ENCODE measurements around the gene MYO10.
"Not testable (repeated sequence)": the region's sequence is repeated elsewhere in the genome, so short reads cannot be mapped to it uniquely, and the experiment has no call there.

MYO10 gene

DNA sequence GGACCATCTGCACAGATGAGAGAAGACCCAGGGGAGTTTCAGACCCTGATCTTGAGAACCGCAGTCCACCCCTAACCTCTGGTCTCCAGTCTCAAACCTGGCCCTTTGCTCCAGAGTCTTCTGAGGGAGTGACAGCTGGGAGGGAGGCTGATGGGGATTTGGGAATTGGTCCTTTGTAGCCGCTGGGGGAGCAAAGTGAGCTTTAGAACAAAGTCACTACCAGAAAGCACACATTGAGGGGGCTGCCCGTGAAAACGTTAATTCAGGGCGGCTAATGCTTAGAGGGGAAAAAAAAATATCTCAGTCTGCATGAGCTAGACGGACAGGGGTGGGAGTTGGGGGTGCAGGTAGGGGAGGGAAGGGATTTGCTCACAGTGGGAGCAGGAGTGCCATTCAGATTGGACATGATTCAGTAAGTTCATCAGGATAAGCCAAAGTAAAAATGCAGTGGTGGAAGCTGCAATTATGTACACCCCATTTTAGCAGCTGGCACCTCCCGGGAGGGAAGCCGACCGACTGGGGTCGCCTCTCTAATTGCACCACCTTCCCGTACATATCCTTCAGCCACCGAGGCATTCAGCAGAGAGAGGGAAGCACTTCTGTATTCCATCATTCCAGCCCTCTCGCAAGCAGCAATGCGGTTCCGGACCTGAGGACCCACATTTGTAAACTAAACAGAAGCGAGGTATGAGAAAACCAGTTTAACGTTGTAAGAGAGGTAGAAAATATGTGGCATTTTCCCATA is 195.8 kb downstream of the MYO10 start:
- DNase-seq (ENCODE audit: low read depth in 2 of 2) = no peak

DNA sequence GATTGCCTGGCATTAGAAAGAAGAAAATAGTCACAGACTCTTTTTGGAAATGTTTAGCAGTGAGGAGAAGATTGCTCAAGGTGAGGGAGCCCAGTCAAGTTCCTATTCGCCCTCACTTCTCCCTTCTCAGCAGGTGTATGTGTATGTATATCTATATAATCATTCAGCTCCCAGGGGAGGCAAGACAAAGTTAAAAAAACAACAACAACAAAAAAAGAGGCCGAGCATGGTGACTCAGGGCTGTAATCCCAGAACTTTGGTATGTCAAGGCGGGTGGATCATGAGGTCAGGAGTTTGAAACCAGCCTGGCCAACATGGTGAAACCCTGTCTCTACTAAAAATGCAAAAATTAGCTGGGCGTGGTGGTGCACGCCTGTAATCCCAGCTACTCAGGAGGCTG is 197.7 kb downstream of the MYO10 start:
- DNase-seq (ENCODE audit: low read depth in 2 of 2) = not testable (repeated sequence)

DNA sequence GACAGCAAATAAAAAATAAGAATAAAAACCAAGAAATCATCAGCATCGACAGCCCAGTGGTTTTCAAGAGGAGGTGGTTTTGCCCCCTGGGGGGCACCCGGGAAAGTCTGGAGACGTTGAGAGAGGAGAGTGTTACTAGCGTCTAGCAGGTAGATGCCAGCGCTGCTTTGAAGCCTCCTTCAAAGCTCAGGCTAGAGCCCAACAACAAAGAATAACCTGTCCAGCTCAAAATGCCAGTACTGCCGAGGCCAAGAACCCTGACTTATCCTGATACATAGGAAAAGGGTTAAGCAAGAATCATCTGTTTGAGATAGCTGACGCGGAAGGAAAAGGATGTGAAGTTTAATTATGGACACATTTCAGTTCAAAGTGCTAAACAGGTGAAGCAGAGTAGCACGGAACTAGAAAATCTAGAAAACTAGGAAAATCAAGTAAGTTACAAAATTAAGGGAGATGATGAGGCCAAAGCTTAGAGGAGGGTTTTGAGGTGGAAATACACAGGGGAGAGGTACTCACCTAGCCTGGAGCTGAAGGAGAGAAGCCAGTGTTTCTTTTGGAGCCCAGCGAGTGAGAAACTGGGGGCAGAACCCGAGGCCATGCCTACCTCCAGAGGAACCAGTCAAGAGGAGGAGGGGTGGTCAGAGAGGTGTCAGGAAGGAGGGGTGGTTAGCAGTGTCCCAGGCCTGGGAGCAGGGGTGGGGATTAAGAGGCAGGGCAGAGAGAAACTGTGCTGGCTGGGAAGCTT is 198.3 kb downstream of the MYO10 start:
- DNase-seq (ENCODE audit: low read depth in 2 of 2) = no peak

DNA sequence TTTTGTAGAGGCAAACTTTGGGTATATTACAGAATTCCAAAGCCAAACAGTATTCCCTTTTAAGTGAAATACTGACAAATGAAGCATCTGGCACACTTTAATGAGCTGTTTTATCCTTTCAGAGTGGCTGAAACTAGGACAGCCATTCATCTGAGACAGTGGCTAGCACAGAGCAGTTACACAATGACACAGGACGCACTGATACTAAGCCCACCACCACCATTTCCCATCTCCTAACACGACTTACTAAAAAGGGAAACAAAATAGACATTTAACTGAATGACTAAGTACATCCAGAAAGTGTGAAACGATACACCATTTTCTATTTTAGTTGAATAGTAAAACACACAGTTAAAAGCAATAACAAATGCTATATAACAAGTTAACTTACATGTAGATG is 198.9 kb downstream of the MYO10 start:
- DNase-seq (ENCODE audit: low read depth in 2 of 2) = no peak

DNA sequence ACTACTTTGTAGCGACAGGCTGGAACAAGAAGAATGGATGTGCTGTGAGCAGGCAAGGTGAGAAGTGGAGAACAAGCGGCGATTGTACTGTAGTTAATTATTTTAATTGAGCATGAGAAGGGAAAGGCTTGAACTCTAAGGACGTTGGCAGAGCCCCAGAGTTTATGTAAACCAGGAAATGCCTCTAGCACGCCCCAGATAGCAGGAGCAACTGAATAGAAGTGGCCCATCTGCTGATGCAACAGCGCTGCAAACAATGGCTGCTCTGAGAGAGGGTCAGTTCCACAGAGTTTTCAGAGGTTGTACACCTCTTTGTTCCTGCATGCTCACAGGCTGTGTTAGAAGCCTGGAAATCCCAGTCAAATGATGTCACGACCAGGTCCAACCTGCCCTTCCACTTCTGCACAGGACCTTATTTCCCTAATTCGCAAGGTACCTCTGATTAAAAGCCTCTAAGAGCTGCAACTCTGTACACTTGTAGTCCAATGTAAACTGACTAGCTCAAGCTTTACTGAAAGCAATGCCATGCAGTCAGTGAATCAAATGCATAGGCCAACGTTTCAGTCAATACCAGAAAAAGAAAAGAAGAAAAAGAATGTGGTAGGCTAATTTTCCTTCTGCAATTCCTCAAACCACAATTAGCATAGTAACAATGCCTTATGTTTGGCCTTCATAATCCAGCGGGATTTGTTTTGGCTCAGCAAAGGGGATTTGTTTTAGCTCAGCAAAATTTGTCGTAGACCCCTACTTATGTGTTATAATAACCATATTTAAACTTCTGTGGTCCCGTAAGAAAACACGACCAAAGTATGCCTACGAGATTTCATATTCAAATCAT is 199.7 kb downstream of the MYO10 start:
- DNase-seq (ENCODE audit: low read depth in 2 of 2) = no peak

DNA sequence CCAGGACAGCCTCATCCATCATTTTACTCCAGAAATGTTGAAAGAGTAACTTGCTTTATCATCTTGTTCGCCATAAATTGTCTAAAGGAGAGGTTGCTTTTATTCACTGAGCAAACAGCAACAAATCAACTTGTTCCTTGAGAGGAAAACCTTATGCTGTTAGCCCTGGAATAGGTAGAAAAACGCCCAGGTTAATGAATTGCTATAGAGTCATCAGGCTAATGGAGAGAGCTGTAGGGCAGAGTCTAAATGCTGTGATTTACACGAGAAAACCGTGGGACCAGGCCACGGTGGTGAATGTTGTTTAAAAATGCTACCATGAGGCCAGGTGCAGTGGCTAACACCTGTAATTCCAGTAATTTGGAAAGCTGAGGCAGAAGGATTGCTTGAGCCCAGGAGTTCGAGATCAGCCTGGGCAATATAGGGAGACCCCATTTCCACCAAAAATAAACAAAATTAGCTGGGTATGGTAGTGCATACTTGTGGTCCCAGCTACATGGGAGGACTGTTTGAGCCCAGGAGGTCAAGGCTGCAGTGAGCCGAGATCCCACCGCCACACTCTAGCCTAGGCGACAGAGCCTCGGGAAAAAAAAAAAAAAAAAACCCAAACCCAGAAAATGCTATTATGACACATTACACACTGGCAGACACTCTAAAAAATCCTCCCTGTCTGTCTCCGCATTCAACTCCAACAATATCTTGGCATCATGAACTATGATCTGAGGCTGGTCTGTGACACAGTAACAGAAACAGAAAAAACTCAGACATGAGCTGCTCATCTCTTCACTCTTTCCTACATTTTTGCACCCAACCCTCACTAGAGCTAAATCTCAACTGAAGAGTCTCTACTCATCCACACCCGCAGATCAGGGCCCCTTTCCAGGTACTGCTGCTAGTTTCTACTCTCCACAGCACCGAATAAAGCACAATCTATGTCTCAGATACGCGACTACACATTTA is 200.7 kb downstream of the MYO10 start:
- DNase-seq (ENCODE audit: low read depth in 2 of 2) = no peak

DNA sequence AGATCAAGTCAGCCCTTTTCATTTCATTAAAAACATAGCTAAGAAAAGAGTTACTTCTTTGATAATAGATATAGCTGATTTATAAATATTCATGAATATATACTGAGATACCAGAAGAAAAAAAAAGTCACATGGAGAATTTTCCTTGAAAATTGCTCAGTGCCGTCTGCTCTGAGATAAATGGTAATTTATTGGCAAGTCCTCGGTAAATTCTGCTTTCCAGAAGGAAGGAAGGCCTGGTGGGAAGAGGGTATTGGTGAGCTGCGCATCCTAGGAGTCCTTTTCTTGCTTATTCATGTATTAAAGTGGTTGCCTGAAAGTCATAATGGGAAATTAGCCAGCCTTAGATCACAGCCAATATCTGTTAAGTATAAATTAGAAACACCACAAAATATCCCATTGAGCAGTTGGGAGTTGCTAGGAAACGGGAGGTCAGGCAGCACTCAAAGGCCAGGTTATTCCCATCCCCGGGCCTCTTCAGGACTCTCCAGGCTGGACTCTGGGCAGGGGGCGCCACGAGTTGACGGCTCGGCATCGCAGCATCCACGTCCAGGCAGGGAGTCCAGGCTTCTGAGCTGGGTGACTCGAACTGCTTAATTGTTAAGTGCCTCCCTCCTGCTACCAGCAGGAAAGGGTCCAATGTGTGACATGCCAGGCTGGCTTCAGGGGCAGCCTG is 202.6 kb downstream of the MYO10 start:
- no peak for DNase-seq (ENCODE audit: low read depth in 2 of 2)

DNA sequence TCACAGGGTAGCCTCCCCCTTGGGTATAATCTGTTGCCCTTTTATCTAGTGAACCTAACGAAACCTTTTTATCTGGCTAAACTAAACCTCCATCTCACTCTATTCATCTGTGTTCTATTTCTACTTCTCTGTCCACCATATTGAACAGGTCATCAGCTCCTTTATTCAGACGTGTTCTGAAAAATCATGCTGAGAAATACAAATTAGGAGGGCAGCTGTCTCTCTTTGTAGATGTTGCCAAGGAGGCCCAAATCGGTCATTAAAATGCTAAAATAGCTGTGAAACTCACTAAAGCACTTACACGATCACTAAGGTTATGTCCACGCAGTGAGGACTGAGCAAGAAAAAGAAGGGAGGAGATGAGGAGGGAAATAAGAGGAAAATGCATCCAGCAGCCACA is 203.7 kb downstream of the MYO10 start:
- DNase-seq (ENCODE audit: low read depth in 2 of 2) = no peak

DNA sequence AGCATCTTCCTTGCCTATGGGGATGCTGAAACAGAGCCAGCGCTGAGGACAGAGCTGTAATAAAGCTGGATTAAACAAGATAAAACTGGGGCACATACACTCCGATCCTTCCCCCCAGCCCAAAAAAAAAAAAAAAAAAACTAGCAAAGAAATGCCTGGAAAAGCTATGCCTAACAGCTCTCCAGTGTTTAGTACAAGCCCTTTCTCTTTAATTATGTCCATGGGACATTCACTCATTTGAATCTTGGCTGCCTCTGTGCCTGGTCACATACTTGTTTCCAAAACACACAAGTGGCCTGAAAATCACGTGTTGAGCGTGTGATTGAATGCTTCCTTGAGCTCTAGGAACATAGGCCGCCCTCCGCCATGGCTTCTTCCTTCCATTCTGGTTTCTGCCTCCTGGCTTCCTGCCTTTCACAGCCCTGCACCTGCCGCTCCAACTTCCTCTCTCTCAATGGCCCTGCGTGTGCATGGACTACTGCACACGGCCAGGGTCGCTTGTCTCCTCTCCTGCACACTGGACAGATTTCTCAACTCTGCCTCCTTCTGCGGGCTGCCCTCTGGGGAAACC is 208.2 kb downstream of the MYO10 start:
- DNase-seq (ENCODE audit: low read depth in 2 of 2) = no peak

DNA sequence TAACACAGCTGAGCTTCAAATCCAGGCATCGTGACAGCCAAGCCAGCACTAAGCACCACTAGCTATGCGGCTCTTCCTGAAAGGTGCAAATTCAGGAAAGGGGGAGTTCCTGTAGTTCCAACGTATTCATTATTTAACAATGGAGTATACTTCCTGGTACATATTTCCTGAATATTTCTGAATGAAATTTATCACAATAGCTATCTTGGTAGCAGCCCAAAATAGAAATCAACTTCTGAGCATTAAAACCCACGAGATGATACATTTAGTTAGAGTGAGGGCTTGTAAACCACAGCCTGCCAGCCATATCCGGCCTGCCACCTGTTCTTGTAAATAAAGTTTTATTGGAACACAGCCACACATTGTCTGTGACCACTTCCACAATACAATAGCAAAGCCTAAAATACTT is 209.5 kb downstream of the MYO10 start:
- DNase-seq (ENCODE audit: low read depth in 2 of 2) = no peak

DNA sequence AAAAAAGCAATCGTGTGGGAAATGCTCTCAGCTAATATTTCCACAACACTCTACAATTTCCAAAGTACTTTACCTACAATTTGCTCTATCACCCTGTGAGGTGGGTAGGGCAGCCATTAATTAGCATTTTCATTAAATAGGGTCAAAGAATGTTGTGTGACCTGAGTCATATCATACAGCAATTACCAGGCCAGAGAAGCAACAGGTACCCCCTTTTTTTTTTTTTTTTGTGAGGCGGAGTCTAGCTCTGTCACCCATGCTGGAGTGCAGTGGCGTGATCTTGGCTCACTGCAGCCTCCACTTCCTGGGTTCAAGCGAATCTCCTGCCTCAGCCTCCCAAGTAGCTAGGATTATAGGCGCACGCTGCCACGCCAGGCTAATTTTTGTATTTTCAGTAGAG is 210.5 kb downstream of the MYO10 start:
- no peak for DNase-seq (ENCODE audit: low read depth in 2 of 2)

DNA sequence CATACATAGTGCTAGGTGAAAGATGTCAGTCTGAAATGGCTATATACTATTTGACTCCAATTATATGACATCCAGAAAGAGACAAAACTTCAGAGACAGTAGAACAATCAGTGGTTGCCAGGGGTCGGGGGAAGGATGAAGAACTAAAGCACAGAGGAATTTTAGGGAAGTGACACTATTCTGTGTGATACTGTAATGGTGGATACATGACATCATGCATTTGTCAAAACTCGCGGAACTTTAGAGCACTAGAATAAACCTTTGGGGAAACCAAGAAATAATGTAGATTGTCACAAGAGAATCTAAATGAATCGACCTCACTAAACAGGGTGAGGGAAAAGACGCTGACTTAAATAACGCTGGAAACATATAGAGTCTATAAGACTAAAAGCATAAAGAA is 212.3 kb downstream of the MYO10 start:
- DNase-seq (ENCODE audit: low read depth in 2 of 2) = no peak

DNA sequence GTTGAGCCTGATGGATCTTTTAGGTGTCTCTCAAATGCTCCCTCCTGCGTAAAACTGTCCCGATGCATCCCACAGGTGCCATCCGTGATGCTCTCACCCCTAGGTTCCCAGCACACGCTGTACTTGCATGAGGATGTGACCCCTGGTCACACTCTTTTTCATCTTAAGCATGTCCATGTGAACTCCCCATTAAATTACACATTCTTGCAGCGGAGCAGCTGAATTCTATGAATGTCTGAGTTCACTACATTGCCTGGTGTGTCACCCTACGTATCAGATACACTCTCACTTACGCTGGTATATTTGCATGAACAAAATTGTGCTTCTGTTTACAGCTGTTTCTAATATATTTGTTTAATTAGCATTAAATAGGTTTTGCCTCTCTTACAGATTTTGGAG is 214.0 kb downstream of the MYO10 start:
- DNase-seq (ENCODE audit: low read depth in 2 of 2) = no peak

DNA sequence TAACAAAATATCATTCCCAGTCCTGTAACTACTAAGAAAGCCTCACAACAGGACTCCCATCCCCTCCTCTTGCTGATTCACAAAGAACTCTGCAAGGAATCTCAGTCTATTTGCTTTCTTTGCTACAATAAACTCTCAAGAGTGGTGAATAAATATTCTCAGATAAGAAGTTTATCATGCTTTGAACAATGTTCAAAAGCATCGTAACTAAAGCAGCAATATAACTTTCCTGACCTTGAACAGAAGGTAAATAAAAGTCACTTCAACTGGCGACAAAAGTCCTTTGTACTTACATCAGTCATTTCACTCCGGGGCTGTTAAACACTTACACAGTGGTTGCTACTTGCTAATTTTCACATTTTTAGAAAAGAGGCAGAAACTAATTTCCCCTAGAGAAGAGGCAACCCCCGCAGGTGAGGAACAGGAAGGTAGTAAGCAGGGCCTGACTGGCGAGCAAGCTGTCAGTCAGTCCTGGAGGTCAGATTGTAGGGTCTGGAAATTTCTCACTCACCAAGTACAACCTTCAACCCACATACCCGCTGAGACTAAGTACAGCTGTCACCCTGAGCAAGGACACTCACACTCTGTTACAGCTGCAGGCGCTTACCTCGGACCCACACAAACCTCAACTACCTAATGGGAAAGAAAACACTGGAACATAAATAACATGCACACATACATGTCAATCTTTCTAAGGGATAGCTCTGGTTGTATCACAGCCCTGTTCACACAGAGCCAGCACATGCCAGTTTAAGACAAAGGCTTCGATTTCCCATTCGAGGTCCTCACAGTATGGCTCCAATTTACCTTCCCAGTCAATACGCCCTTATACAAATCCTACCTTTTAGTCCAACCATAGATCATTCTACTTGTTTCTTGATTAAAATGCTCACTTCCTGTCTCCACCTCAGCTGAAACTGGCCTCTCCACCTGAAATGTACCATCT is 214.7 kb downstream of the MYO10 start:
- DNase-seq (ENCODE audit: low read depth in 2 of 2) = no peak

DNA sequence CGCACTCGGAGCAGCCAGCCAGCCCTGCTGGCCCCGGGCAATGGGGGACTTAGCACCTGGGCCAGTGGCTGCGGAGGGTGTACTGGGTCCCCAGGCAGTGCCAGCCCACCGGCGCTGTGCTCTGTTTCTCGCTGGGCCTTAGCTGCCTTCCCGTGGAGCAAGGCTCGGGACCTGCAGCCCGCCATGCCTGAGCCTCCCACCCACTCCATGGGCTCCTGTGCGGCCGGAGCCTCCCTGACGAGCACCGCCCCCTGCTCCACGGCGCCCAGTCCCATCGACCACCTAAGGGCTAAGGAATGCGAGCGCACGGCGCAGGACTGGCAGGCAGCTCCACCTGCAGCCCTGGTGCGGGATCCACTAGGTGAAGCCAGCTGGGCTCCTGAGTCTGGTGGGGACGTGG is 218.1 kb downstream of the MYO10 start:
- DNase-seq (ENCODE audit: low read depth in 2 of 2) = not testable (repeated sequence)

DNA sequence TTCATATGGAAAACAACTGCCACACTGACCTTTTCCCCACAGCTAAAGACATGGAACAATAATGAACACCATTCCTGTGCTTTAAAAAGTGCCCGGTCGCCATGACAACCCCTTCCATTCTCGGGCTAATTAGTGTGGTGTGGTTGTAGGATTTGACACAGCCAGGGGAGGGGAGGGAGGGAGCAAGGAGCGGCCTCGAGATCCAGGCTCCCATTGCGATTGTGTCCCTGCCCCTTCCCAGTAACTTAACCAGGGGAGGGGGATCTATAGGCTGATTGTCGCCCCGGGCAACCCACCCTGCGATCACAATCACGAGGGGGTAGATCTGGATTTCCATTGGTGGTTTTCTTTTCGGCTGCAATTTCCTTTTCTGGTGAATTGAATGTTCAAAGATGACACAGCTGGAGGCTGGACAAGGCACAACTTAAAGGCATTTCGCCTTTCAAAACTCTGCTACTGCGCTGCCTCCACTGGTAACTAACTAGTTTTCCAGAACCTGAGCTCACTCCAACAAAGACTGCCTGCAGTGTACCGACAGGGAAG is 222.6 kb downstream of the MYO10 start:
- no peak for DNase-seq (ENCODE audit: low read depth in 2 of 2)

DNA sequence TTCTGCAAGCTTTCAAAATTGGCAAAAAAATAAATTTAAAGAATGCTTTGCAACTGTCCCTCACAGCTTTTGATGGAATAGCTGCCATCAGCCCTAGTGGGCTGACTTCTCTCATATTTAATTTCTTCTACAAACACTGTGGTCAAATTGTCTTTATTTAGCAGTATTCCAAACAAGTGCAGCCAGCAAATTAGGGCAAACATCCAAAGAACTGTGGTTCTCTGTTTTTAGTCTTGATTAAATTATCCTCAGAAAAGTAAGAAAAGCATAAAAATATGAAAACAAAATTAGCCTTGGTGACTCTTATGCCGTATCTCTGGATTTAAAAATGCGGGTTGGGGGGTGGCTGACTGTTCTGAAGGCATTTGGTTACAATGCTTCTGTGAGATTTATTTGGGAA is 223.5 kb downstream of the MYO10 start:
- no peak for DNase-seq (ENCODE audit: low read depth in 2 of 2)

DNA sequence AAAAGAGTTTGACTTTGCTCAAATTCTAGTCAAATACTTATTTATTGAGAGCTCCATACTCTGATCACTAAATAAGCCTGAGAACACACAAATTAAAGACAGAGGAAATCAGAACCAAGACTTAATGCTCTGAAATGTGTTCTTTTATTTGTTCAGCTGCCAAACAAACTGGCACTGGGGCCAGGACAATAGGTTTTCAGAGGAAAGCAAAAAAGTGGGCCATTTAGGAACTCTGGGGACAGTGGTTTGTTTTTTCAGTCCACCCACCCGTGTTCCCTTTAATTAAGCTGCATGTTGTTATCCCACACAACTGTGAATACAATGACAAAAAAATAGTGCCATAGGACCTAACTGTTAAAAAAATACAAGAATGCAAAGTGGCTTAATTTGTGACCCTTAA is 223.9 kb downstream of the MYO10 start:
- no peak for DNase-seq (ENCODE audit: low read depth in 2 of 2)
